ENCODE data around the gene GAD2.

GRCh38 chr10:26326851-26327250 is 110.3 kb downstream of the GAD2 start:
- TF ChIP-seq CTCF (IDR thresholded peaks at IDR 0.05 in 8 of 11, conservative IDR thresholded peaks at IDR 0.05 in 3 of 11) (no peak), POLR2A (IDR thresholded peaks at IDR 0.05) (no peak)
